Ishikawa (cell line): ENCODE data around the gene B3GAT1.

Source experiments
- EGR1 ChIP-seq: IDR thresholded peaks from 2 replicates; pipeline ENCODE4 v1.6.1; 2012
- TCF12 ChIP-seq: IDR thresholded peaks from 2 replicates; pipeline ENCODE4 v1.6.1; 2012; ENCODE audit warnings: low read depth
- USF1 ChIP-seq: IDR thresholded peaks from 2 replicates; pipeline ENCODE4 v1.6.1; 2012
- YY1 ChIP-seq: IDR thresholded peaks from 2 replicates; pipeline ENCODE4 v1.6.1; 2012; ENCODE audit warnings: low read depth

- TF ChIP-seq YY1 (no peak), EGR1 (no peak), USF1 (no peak), TCF12 (no peak)
Measured at GRCh38 chr11:134398644-134399292, 13.3 kb downstream of the B3GAT1 start.
